Measurements from ENCODE around the gene CCT5. TPM values are rescaled to one million over a fixed set of nuclear protein-coding genes. Genes with fewer than 3 reads are reported as not detected.
A peak's percentile ranks its signal among the peaks of the same experiment; 100 is the strongest.

The CCT5 gene
- total RNA-seq, 2 donors from 2014 or later, result 45.4 to 76.1 TPM

- H3K9me3 ChIP-seq, result no peaks in the 10 kb centered on the region
- TF ChIP-seq POLR2A (IDR thresholded peaks at IDR 0.05), result no peak
- no peak for TF ChIP-seq CTCF (IDR thresholded peaks at IDR 0.05)
- ATAC-seq (peak; percentile 25), DNase-seq (peak in 1 of 4 donors; percentile 23)
- H3K36me3 ChIP-seq (replicated peaks in 1 of 2; ENCODE audit: insufficient read depth in 1 of 2, low read depth in 2 of 2), result no peaks in the 10 kb centered on the region
- H3K27ac ChIP-seq, result peak overlapping the region in 3 of 4 donors; percentile 81 to 84 (median 83)
- H3K4me1 ChIP-seq, result peaks cover 47% of the 10 kb centered on the region
- H3K4me3 ChIP-seq, result no peak overlapping the region
- H3K27me3 ChIP-seq, result no peaks in the 10 kb centered on the region
- intact Hi-C loops (cut with DNase I), result no loop called here
- 28 to 41% methylated on average over 7 of the region's 7 CpGs for WGBS, 2 donors
Measured at GRCh38 chr5:10301266-10301665, 51.2 kb downstream of the CCT5 start.

- TF ChIP-seq POLR2A (IDR thresholded peaks at IDR 0.05) (peak; percentile 20 to 56 (median 55)), CTCF (IDR thresholded peaks at IDR 0.05) (peak in 1 of 7 experiments; percentile 6)
- no peaks in the 10 kb centered on the region for H3K36me3 ChIP-seq (replicated peaks in 1 of 2; ENCODE audit: insufficient read depth in 1 of 2, low read depth in 2 of 2)
- peak overlapping the region; percentile 62 to 84 (median 82) for H3K27ac ChIP-seq
- peaks cover 54% of the 10 kb centered on the region for H3K4me1 ChIP-seq
- ATAC-seq (peak; percentile 98), DNase-seq (peak; percentile 96 to 98 (median 98))
- H3K4me3 ChIP-seq, result no peak overlapping the region
- intact Hi-C loops (cut with DNase I), result no loop called here
- whole genome bisulfite sequencing, 2 donors, result 31 to 38% methylated on average over 11 of the region's 11 CpGs
- no peaks in the 10 kb centered on the region for H3K9me3 ChIP-seq
- no peaks in the 10 kb centered on the region for H3K27me3 ChIP-seq
Measured at GRCh38 chr5:10301842-10302610, 51.9 kb downstream of the CCT5 start.

GRCh38 chr5:10303201-10303600, 53.1 kb downstream of the CCT5 start:
- Histone ChIP-seq H3K27ac (peak overlapping the region; percentile 58 to 84 (median 82)), H3K9me3 (no peaks in the 10 kb centered on the region), H3K4me1 (peaks cover 60% of the 10 kb centered on the region), H3K27me3 (no peaks in the 10 kb centered on the region), H3K36me3 (replicated peaks in 1 of 2; ENCODE audit: insufficient read depth in 1 of 2, low read depth in 2 of 2) (no peaks in the 10 kb centered on the region), H3K4me3 (no peak overlapping the region)
- DNase-seq (no peak), ATAC-seq (no peak)
- 48 to 51% methylated on average over 2 of the region's 2 CpGs for WGBS, 2 donors
- no peak for TF ChIP-seq POLR2A (IDR thresholded peaks at IDR 0.05)
- no peak for TF ChIP-seq CTCF (IDR thresholded peaks at IDR 0.05)
- intact Hi-C loops (cut with DNase I), result no loop called here

- ATAC-seq, result peak; percentile 18
- peak in 1 of 4 donors; percentile 48 for DNase-seq
- Histone ChIP-seq H3K27ac (peak overlapping the region; percentile 58 to 84 (median 82)), H3K9me3 (no peaks in the 10 kb centered on the region), H3K4me3 (no peak overlapping the region), H3K27me3 (no peaks in the 10 kb centered on the region), H3K4me1 (peaks cover 64% of the 10 kb centered on the region), H3K36me3 (replicated peaks in 1 of 2; ENCODE audit: insufficient read depth in 1 of 2, low read depth in 2 of 2) (no peaks in the 10 kb centered on the region)
- intact Hi-C loops (cut with DNase I), result no loop called here
- no peak for TF ChIP-seq POLR2A (IDR thresholded peaks at IDR 0.05)
- no peak for TF ChIP-seq CTCF (IDR thresholded peaks at IDR 0.05)
- WGBS, 2 donors, result 58 to 66% methylated on average over 5 of the region's 5 CpGs
Measured at GRCh38 chr5:10303699-10304170, 53.7 kb downstream of the CCT5 start.

Data from body of pancreas (tissue), 4 donors.